KMS-11 (cell line): ENCODE results near the gene LY6G6F.
A peak's percentile ranks its signal among the peaks of the same experiment; 100 is the strongest.

ENCODE experiments used
- H2AFZ ChIP-seq: fragments of 200-600 bp; sonication (generic); 2 replicates; pipeline ENCODE4 v1.6.1; 2016; ENCODE audit warnings: antibody characterized with exemption, mixed run types, low read depth
- H3K27ac ChIP-seq: fragments of 200-600 bp; sonication (generic); 2 replicates; pipeline ENCODE4 v1.6.1; 2016; ENCODE audit warnings: mild to moderate bottlenecking, mixed run types
- H3K27me3 ChIP-seq: fragments of 200-600 bp; sonication (generic); 2 replicates; pipeline ENCODE4 v1.6.1; 2017; ENCODE audit warnings: mild to moderate bottlenecking, low read depth, mixed run types, moderate library complexity; ENCODE audit not compliant: insufficient read depth
- H3K36me3 ChIP-seq: fragments of 200-600 bp; sonication (generic); 2 replicates; pipeline ENCODE4 v1.6.1; 2017; ENCODE audit warnings: mild to moderate bottlenecking, mixed run types; ENCODE audit not compliant: insufficient read depth
- H3K4me1 ChIP-seq: fragments of 200-600 bp; sonication (generic); 2 replicates; pipeline ENCODE4 v1.6.1; 2016; ENCODE audit warnings: mild to moderate bottlenecking, low read depth, mixed run types; ENCODE audit not compliant: poor library complexity, severe bottlenecking
- H3K4me2 ChIP-seq: fragments of 200-600 bp; sonication (generic); 2 replicates; pipeline ENCODE4 v1.7.0; 2016; ENCODE audit warnings: mild to moderate bottlenecking, mixed run types
- H3K4me3 ChIP-seq: fragments of 200-600 bp; sonication (generic); IDR thresholded peaks from 2 replicates; pipeline ENCODE4 v1.6.1; 2017; ENCODE audit warnings: low read depth, low read length, mixed read lengths; ENCODE audit not compliant: insufficient read depth
- H3K79me2 ChIP-seq: fragments of 200-600 bp; sonication (generic); 2 replicates; pipeline ENCODE4 v1.6.1; 2016; ENCODE audit warnings: low read depth, mixed run types; ENCODE audit not compliant: insufficient read depth
- H3K9ac ChIP-seq: fragments of 200-600 bp; sonication (generic); 2 replicates; pipeline ENCODE4 v1.6.1; 2016; ENCODE audit warnings: mild to moderate bottlenecking, mixed run types
- H4K20me1 ChIP-seq: fragments of 200-600 bp; sonication (generic); 2 replicates; pipeline ENCODE4 v1.6.1; 2016; ENCODE audit warnings: mild to moderate bottlenecking, mixed run types; ENCODE audit not compliant: insufficient read depth
- TF ChIP-seq, protein P1 (sequence below): fragments of 200-600 bp; sonication (generic); conservative IDR thresholded peaks from 2 replicates; pipeline ENCODE4 v1.6.1; 2017; ENCODE audit warnings: low read depth, mild to moderate bottlenecking, antibody characterized with exemption, low read length, moderate library complexity, mixed read lengths

Gene LY6G6F

DNA sequence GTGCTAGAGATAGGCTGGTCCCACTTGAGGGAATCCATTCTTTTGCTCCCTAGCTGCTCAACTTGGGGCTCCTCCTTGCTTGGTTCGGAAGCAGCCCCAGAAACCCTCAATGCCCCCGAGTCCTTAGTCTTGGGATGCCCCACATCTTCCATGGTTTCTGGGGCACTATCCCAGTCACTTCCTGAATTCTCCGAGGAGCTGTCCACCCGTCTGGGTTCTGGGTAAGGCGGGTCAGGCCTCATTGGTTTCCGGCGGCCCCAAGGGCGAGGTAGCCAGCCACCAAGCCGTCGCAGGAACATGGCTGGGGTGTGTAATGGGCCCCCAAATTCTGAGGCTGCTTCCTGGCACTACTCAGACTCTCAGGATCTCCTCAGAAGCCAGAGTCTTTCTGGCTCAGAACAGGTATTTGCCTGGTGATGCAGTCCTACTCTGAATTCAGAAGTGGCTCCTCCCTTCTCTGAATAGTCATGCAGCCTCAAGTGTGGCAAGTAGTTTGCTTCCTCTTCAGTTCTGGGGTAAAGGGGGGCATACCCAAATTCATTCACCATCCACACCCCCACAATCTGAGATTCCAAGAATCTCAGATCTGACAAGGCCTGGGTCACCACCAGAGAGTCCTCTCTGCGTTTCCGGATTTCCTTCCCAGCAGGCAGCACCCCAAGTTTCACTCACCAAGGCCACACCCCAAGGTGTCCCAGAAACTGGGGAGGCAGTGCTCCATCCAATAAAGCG is 46.9 kb upstream of the LY6G6F start:
- peaks cover 33% of the 10 kb centered on the region for H3K79me2 ChIP-seq
- peak overlapping the region; percentile 42; the same call in 1 of the 2 replicates for H3K27ac ChIP-seq
- H3K9ac ChIP-seq: peak overlapping the region; percentile 60; the same call in 1 of the 2 replicates
- no peaks in the 10 kb centered on the region for H3K27me3 ChIP-seq
- no peaks in the 10 kb centered on the region for H4K20me1 ChIP-seq
- H3K4me2 ChIP-seq: peak overlapping the region; percentile 87
- TF ChIP-seq, protein P1, sequence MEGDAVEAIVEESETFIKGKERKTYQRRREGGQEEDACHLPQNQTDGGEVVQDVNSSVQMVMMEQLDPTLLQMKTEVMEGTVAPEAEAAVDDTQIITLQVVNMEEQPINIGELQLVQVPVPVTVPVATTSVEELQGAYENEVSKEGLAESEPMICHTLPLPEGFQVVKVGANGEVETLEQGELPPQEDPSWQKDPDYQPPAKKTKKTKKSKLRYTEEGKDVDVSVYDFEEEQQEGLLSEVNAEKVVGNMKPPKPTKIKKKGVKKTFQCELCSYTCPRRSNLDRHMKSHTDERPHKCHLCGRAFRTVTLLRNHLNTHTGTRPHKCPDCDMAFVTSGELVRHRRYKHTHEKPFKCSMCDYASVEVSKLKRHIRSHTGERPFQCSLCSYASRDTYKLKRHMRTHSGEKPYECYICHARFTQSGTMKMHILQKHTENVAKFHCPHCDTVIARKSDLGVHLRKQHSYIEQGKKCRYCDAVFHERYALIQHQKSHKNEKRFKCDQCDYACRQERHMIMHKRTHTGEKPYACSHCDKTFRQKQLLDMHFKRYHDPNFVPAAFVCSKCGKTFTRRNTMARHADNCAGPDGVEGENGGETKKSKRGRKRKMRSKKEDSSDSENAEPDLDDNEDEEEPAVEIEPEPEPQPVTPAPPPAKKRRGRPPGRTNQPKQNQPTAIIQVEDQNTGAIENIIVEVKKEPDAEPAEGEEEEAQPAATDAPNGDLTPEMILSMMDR: no peak
- peaks cover 45% of the 10 kb centered on the region for H3K4me1 ChIP-seq
- peak overlapping the region; percentile 56 for H2AFZ ChIP-seq
- no peak overlapping the region for H3K4me3 ChIP-seq
- H3K36me3 ChIP-seq: no peaks in the 10 kb centered on the region

DNA sequence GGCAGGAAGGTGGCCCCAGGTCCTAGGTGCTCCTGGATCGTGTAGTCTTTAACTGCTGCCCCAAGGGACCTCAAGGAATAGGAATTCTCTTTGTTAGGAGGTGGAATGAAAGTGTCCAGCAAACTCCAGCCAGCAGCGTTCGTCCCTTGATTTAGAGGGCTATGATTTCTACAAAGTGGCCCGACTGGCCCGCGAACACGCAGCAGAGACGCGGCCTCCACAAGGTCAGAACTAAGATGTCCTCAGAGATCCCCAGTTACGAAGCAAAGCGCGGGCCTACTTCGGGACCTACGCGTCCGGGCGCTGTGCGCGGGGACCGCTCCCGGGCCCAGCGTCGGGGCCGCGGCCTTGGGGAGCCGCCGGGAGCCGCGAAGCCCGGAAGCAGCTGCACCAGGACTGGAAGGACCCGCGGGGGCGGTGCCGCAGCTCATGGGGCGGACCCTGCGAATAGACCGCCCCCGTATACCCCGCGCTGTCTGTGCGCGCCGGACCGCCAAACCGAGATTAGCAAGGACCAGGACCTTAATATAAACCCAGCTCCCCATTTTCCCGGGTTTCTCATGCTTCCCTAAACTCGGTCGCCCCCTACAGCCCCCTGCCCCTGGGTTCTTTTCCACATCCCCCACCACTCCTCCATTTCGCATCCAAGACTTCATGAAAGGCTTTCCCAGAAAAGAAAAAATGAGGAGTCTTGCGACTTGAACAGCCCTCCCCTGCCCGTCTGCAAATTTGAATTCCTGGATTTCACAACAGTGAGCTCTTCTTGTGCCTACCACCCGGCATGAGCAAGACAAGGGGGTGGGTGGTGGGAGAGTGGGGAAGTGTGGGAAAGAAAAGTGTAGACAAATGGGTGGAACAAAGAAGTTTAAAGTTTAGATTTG is 46.0 kb upstream of the LY6G6F start, which contains the start of gene C6orf47:
TSS of gene C6orf47 (minus strand) at position 398 of the 881 bp plus-strand sequence. CDS start 831 bp downstream, outside the sequence.
- H3K4me1 ChIP-seq: peaks cover 45% of the 10 kb centered on the region
- peak within 1 kb of the TSS; percentile 42; the same call in 1 of the 2 replicates for H3K27ac ChIP-seq
- no peak within 1 kb of the TSS for H3K4me3 ChIP-seq
- H2AFZ ChIP-seq: peak within 1 kb of the TSS; percentile 56
- TF ChIP-seq, protein P1: no peak
- H3K9ac ChIP-seq: peak within 1 kb of the TSS; percentile 60; the same call in 1 of the 2 replicates
- no peaks in the 10 kb centered on the region for H4K20me1 ChIP-seq
- H3K27me3 ChIP-seq: no peaks in the 10 kb centered on the region
- peak within 1 kb of the TSS; percentile 87 for H3K4me2 ChIP-seq
- H3K36me3 ChIP-seq: no peaks in the 10 kb centered on the region
- H3K79me2 ChIP-seq: peaks cover 33% of the 10 kb centered on the region

DNA sequence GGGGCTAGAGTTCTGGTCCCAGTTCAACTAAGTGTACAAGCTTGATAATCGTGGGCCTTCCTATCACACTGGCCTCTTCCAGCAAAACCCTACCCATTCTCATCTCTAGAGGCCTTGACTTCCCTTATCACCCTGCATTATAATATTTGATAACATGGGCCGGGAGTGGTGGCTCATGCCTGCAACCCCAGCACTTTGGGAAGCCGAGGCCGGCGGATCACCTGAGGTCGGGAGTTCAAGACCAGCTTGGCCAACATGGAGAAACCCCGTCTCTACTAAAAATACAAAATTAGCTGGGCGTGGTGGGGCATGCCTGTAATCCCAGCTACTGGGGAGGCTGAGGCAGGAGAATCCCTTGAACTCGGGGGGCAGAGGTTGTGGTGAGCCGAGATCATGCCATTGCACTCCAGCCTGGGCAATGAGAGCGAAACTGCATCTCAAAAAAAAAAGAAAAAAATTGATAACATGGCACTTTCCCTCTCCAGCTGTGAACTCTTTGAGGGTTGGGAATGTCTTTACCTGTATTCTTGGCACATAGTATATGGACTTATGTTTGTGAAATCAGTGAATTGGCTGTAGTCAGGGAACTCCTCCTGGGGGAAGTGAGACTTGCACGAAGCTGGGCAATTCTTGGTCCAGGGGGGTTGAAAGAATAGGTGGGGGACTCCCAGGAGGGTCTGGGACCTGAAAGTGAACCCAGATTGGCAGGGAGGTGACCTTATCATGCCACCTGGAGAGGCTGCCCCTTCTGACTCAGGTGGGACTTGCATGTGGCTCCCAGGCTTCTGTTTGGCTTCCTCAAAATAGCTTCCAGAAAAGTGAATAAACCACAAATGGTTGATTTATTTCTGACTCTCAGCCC is 45.2 kb upstream of the LY6G6F start:
- no peaks in the 10 kb centered on the region for H3K36me3 ChIP-seq
- peak overlapping the region; percentile 87 for H3K4me2 ChIP-seq
- H3K27me3 ChIP-seq: no peaks in the 10 kb centered on the region
- peak overlapping the region; percentile 60; the same call in 1 of the 2 replicates for H3K9ac ChIP-seq
- no peak overlapping the region; the same call in 1 of the 2 replicates for H3K27ac ChIP-seq
- H3K79me2 ChIP-seq: peaks cover 39% of the 10 kb centered on the region
- H4K20me1 ChIP-seq: no peaks in the 10 kb centered on the region
- H3K4me3 ChIP-seq: no peak overlapping the region
- peaks cover 45% of the 10 kb centered on the region for H3K4me1 ChIP-seq
- no peak overlapping the region for H2AFZ ChIP-seq
- TF ChIP-seq, protein P1: no peak
